NCI-H1694 treated with DMSO at 0.1 percent for 48 hours (cell line): Measurements from ENCODE around the gene PRKCE.

Experiments
- DNase-seq: peaks from one replicate; lab custom pipeline; 2025; lab: John Stamatoyannopoulos, UW

The PRKCE gene

DNA sequence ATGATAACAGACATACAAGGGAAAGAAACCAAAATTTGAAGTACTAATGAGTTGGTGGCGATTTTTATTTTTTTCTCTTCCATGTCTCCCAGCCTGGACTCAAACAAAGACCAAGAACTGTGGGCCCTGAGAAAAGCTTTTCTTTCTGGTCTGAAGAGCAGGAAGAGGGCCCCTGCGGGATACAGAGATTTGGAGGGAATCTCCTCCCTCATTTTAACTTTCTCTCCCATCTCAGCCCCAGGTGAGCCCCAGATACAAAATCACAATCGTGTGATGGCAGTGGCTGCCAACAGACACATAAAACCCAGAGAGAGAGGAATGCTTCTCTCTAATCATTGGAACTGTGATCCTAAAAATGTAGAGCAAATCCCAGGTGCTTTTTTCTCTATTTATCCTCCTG lies 19.5 kb upstream of the PRKCE start:
- no peak for DNase-seq

DNA sequence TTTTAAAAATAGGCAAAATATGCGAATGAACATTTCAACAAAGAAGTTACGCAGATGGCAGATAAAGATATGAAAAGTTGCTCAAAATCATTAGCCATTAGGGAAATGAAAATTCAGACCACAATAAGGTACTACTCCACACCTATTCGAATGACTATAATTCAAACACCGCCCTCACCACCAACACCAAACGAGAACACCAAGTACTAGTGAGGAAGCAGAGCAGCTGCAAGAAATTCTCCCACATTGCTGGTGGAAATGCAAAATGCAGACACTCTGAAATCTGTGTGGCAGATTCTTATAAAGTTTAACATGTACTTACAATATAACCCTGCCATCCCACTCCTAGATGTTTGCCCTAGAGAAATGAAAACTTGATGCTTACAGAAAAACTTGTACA lies 17.3 kb upstream of the PRKCE start:
- DNase-seq, result no peak

DNA sequence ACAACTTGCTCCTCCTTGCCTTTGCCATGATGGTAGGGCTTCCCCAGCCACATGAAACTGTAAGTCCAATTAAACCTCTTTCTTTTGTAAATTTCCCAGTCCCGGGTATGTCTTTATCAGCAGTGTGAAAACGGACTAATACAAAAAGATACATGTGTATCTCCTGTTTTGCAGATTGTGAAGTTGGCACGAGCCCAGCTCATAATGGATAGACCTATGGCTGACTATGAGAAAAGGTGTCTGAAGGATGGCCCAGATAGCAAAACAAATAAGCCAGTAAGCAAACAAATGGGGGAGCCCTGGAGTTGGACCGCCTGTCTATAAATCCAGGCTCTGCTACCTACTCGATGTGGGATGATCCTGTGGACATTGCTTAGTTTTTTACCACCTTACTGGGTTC lies 15.5 kb upstream of the PRKCE start:
- no peak for DNase-seq

DNA sequence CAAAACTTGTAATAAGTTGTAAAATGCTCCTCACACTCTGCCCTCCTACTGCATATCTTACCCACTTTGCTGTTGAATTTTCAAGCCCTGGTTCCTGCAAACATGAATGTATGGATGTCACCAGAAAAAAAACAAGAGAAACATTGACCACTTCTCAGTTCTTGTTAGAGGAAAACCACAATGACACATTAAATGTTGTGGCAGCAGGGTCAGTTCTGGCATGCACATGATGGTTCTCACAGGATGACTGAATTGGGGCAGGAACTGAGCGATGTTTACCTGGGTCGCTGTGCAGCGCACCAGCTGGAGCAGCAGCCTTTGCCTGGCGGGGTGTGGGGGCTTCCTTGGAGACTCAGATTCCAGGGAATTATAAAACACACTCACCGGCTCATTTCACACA lies 14.0 kb upstream of the PRKCE start:
- DNase-seq, result no peak

DNA sequence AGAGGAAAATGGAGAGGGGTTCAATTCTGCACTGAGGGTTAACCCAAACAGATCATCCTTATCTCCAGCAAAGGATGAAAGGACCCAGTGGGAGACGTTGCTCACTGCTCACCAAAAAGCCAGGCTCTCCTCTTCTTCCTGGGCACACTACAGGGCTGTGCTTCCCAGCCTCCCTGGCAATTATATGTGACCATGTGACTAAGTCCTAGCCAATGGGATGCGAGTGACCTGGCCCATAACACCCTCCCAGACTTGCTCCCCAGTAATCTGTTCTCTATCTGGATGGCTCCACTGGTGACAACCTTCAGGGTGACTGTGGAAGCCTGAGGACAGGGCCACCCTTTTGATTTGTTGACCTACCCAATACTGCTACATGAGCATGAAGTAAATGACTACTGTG lies 10.9 kb upstream of the PRKCE start:
- DNase-seq, result no peak

DNA sequence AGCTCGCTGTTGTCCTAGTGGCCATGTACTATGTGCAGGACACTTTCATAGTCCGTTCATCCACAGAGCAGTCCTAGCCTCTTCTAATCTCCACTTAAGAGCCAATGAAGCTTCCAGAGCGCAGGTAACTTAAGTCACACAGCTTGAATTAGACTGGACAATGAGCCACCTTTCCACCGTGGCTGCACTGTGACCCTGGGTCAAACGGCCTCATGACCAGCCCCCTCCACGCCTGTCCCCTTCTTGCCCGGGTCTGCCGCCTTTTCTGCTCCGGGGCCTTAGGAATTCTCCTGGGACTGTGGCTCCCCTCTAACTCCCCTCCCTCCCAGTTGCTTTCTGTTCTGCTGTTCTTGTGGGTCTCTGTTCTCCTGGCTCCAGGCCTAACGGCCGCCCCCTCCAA lies 8.4 kb upstream of the PRKCE start:
- DNase-seq, result no peak

DNA sequence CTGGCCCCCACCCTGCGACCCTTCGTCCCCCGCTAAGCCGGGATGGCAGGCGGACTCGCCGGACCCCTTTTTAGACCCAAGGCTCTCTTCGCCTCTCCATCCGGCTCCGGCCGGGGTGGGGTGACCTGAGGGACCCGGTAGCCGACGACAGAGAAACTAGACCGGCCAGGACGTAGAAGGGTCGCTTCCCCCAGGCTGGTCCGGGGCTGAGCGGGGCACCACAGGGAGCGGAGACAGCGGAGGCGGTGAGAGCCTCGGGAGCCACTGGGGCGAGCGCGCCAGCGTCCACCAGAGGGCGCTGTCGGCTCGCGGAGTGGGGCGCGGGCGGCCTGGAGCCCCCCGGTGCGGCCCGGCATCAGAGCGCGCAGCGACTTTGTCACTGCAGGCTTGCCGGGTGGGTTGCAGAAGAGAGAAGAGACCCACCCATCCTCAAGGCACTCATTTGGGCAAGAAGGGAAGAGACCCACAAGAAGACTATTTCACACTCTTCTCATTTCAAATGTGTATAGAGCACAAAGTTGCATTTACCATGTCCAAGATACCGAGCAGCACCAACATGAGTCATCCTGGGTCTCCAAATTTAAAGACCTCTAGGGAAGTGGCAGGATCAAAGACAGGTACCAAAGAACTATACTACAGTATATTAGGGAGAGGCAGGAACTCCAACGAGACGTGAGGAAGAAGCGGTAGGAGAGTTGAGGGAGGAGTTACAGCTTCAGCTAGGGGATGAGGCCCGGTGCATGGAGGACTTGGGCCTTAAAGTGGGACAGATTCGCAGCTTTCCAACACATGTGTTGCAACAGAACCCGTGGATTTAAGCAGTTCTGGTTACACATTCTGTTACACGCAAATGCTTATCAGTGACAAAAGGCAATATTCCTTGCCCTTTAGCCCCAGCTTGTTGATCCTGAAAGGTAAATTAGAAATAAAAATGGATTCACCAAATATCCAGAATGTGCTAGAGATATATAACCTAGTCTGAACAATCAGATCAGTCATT lies 7.6 kb upstream of the PRKCE start:
- DNase-seq, result peak; percentile 59

DNA sequence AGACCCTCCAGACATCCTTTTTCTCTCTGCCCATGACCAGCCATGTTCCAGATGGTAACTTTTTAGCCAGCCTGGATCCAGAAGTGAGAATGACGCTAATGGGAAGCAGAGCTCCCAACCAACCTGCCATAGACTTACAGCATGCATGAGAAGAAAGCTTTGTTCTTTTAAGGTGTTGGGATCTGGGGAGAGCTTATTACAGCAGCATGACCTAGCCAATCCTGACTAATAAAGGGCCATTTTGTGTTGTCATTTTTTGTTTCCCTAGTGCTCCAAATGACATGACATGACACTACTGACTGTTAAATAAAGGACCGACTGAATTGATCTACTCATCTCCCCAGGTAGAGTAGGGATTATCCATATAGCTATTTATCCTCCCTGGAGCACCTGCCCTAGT lies 5.2 kb upstream of the PRKCE start:
- DNase-seq, result no peak

DNA sequence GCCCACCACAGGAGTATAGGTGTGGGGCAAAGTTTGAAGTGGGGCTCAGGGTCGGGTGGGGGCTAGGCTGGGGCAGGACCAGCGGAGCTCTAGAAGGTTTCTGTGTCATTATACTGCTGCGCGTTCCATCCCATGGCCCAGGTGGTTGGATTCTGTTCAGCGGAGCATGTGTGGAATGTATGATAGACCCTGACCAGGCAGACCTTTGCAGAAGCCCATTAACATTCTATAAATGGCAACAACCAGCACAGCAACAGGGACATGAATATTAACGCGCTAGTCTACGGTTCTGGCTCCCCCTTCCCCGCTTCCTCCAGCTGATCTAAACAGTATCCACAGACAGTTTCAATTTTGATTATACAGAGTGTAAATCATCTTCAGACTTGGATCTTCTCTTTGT lies 4.1 kb upstream of the PRKCE start:
- DNase-seq, result no peak

DNA sequence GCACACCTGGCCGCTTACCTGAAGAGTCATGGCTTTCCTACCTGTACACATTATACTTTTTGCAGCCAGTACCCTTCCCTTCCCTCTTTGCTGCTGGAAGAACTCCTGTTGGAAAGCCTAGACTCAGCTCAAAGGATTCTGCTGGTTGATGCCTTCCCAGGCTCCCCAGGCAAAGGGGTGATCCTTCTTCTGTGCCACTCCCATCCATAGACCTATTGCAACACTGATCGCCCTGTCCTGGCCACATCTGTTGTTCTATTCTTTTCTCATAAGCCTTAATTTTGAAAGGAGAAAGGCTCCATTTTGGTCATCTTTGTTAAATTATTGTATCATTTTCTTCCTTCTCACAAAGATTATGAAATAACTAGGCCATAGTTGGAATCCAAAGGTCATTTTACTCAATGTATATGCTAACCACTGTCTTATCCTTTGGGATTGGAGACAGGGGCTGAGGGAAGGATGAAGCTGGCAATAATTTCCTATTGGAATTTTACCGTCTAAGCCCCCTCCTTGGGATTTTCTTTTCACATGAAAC lies 3.4 kb upstream of the PRKCE start:
- DNase-seq, result no peak

DNA sequence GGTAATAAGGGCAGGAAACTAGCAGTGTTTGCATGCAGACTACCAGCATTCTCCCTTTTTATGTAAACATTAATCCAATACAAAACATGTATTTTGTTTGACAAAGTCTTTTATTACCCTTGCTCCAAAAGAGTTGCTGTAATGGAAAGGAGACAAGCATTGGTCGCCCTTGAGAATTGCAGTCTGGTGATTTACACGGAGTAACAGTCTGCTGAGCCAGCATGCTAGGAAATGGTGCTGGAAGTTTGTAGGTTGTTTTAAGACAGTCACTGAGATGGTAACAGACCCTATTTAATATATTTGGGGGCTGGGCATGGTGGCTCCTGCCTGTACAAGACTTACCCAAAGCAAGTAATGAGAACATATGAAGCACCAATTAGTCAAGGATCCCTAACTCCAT lies 2.8 kb upstream of the PRKCE start:
- no peak for DNase-seq

DNA sequence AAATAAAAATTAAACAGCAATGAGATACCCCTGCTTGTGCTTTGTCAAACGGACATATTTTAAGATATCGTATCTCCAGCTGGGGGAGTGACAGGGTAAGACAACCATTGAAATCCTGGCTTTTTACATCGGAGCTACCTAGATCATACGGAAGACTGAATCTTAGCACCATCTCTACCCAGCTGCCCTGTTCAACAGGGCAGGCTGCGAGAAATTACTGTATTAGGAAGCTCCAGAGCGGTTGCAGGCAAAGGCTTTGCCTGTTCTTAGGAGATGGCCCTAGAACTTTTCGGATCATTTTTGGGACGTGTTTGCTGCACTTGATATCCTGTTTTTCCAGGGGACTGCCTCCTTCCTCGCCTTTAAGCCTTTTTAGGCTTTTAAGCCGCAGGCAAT lies 2.0 kb upstream of the PRKCE start:
- no peak for DNase-seq

DNA sequence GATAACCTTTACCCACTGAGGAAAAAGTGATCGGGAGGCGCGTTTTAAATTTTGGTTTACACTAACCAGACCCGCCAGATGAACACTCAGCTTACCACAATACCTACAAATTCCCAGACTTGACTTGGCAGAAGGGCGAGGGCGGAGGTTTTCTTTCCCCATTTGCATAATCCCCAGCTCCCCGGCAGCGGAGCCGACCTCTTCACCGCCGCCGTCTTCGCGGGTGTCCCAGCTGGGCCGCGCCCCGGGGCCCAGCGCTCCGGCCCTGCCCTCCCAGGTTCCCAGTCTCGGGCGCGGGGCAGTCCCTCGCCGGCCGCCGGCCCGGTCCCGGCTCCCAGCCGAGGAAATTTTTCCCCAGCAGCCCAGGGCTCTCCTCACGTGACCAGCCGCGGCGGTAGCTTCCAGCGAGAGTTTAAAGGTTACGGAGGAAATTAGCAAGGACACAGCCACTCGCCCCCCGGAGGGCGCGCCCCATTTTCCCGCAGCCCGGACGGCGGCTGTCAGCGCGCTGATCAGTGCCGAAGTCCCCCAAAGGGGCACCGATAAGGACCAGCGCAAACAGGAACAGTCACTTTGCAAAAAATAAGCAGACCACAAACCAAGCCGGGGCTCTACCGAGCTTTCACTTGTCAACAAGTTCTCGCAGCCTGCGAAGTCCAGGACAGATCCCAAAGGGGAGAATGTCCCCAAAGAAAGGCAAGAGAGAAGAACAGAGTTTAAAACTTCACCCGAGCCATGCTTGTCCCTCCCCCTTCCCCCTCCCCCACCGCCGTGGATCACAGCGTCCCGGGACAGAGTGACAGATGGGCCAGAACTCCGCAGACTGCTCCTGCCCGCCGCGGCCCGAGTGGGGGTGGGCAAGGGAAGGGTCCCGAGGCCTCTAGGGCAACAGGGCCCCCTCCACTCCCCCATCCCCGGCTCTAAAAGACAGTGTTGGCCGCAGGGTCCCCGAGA lies 1.3 kb upstream of the PRKCE start:
- no peak for DNase-seq

DNA sequence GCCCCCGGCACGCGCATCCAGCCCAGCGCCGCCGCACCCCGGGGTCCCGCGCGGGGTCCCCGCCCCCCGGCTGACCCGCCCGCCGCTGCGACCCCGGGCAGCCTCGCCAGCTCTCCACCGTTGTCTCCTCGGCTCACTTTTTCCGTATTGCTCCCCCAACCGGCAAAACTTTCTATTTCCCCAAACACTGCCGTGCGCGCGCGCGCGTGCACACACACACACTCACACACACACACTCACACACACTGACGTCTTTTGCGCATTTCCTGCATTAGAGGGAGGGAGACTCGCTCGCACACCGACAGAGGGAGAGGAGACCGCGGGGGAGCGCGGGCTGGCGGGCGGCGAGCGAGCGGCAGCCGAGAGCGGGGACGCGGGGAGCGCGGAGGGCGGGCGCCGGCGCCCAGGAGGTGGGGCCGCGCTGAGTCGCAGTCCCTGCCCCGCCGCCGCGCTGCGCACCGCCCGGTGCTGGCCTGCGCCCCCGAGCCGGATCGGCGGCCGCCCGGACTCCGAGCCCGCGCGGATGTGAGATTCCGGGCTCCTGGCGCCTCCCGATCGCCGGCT lies 542 bp upstream of the PRKCE start:
- DNase-seq, result peak; percentile 74

DNA sequence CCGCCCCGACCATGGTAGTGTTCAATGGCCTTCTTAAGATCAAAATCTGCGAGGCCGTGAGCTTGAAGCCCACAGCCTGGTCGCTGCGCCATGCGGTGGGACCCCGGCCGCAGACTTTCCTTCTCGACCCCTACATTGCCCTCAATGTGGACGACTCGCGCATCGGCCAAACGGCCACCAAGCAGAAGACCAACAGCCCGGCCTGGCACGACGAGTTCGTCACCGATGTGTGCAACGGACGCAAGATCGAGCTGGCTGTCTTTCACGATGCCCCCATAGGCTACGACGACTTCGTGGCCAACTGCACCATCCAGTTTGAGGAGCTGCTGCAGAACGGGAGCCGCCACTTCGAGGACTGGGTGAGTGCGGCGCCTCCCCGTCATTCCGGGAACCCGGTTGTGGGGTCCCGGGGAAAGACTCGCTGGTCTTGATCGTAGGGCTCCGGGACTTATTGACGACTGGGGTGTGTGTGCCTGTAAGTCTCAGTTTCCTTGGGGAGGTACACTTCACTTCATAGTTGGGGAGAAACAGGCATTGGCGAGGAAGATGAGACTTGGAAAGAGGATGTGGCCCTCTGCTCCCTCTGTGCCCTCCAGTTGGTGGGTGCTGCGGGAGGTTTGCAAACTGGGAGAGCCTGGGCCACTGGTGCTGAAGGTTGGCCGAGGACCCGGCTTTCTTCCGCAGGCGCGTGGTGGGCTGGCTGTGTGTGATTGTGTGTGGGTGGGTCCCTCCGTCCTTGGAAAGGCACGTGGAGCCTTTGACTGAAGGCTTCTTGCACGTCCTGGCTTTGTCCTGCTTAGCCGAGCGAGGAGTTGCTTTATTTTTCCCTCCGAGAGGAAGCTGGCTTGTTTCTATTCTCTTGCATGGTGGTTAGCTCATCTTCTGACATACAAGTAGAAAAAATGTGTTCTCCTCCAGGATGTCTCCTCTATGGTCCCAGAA lies 886 bp downstream of the PRKCE start:
- DNase-seq, result peak; percentile 33

DNA sequence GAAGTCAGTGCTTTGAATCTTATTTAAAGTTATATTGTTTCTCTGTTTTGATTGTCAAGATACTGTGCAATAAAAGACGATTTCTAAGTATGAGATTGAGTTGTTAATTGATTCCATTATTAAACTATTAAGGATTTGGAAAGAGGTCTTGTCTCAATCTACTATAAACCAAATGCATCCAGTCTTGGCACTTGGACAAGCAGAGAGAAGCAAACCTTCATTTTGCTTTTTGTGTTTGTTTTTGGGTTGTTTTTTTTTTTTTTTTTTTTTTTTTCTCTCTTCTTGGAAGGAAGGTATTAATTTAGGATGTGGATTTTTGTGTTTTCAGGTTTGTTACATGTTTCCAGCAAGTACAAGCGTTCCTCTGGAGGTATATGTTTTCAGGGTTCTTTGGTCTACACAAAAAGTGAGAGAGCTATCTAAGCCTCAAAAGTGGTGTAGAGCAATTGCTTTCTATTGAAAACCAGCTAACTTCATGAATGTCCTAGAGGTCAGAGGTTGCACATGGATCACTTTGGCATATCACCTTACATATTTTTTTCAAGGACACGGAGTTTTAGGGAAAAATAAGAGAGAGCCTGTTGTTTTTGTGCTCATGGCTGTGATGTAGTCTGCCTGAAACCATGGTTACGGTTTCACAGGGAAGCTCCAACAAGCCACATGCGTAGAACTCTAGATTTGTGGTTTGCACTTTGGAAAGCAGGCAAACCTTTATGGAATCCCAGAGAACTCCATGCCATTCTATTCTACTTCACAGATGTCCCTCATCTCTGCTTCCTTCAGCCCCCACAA lies 1.8 kb downstream of the PRKCE start:
- no peak for DNase-seq

DNA sequence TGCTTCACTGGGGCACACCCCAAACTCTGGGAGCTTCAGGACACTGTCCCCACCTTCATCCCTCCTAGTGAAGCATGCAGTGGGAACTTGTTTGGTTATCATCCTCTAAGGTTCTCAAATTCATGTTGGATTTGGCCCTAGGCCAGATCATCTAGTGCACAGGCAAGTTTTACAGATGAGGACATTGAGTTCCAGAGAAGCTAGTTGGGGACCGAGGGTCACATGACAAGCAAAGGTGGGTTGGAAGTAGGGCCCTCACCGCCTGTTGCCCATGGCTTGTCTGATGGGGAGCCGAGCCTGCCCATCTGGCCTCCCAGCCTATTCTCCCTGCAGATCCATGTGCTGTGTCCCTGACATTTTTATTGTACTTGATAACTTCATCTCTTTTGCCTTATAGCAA lies 2.8 kb downstream of the PRKCE start:
- no peak for DNase-seq

DNA sequence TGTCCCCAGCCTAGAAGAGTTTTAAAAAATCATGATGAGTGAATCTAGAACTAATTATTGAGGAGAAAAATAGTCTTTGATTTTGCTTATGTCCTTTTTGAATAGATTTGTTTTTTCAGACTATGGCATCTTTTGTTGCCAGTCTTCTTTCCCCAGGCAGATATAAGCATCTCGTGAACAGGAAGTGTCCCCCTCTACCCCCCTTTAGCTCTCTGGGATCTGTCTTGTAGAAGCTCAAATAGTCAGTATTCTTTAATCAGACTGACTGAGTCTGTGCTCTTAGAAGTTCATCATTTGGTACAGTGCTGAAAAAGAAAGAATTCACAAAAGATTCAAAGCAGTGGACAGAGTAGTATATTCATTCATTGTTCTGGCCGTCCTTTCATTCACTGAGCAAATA lies 10.4 kb downstream of the PRKCE start:
- DNase-seq, result no peak

DNA sequence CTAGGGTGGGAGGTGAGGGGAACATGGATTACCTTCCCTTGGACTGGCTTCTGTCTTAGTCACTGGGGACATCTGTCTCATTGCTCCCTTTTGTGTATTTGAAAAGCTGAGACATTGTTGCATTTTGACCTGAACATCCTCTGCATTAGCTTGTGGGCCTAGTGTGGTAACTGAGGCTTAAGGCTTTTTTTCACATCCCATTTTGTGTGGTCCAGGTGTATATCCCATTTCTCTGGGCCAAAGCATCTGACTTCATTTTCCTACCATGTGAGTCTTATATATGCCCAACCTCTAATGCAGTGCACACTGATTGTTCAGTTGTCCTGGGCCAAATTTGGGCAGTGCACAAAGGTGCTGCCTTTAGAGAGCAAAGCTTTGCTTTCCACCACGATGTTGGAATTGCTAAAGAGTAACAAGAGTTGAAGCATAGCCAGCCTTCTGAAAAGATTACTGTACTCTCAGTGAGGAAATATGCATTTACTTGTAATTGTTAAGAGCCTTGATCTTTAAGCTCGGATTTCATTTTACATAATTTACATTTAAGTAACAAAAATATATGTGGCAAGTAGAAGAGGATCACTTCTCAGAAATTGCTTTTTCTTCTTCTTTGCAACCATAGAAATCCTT lies 13.3 kb downstream of the PRKCE start:
- no peak for DNase-seq

DNA sequence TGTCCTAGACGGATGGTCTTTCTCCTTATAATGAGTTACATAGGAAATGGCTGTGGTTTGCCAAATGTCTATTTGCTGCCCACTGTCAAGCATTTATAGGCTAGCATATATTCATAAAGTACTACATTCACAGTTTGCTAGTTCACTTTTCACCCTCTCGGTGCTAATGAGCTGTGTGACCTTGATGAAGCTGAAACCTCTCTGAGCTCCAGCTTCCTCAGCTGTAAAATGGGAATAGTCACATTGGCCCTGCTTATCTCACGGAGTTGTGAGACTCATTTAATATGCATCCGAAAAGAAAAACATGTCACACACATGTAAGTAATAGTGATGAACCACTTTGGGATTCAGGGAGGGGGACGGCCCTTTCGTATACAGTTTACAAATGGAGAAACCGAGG lies 17.0 kb downstream of the PRKCE start:
- DNase-seq, result no peak
